Suprapubic skin (tissue), 4 donors: ENCODE results near the gene C2CD4C. TPM values are rescaled to one million over a fixed set of nuclear protein-coding genes. Genes with fewer than 3 reads are reported as not detected.
"Not testable (repeated sequence)": the region's sequence is repeated elsewhere in the genome, so short reads cannot be mapped to it uniquely, and the experiment has no call there.

ENCODE experiments used
- DNase-seq, 2 donors: peaks; one replicate each; pipeline ENCODE4 v3.0.0-alpha.2; 2019; ENCODE audit warnings: low spot score in 2 of 2
- H3K27ac ChIP-seq: fragments of 200-600 bp; sonication (generic); one replicate; pipeline ENCODE4 v1.5.1; 2019
- H3K27me3 ChIP-seq: fragments of 200-600 bp; sonication (generic); one replicate; pipeline ENCODE4 v1.5.1; 2019
- H3K36me3 ChIP-seq: fragments of 200-600 bp; sonication (generic); one replicate; pipeline ENCODE4 v1.5.1; 2019
- H3K4me1 ChIP-seq: fragments of 200-600 bp; sonication (generic); one replicate; pipeline ENCODE4 v1.5.1; 2019
- H3K4me3 ChIP-seq: fragments of 200-600 bp; sonication (generic); one replicate; pipeline ENCODE4 v1.5.1; 2019; ENCODE audit warnings: mild to moderate bottlenecking
- H3K9me3 ChIP-seq: fragments of 200-600 bp; sonication (generic); one replicate; pipeline ENCODE4 v1.5.1; 2019
- CTCF ChIP-seq, 2 donors: fragments of 200-600 bp in 1 of 2; fragments of 450-650 bp in 1 of 2; sonication (generic) in 1 of 2; IDR thresholded peaks; one replicate each; pipeline ENCODE4 v1.5.1; 2016 to 2019; ENCODE audit warnings: antibody characterized with exemption in 2 of 2, mild to moderate bottlenecking in 1 of 2, moderate library complexity in 1 of 2
- EP300 ChIP-seq: sonication (generic); formaldehyde crosslinking; IDR thresholded peaks from one replicate; pipeline ENCODE4 v1.6.1; 2017; ENCODE audit warnings: antibody characterized with exemption
- POLR2A ChIP-seq, 2 donors: fragments of 450-650 bp; IDR thresholded peaks; one replicate each; pipeline ENCODE4 v1.6.1; 2017; ENCODE audit warnings: antibody characterized with exemption in 2 of 2, mild to moderate bottlenecking in 2 of 2, moderate library complexity in 2 of 2
- POLR2AphosphoS5 ChIP-seq, 3 donors: sonication (generic); formaldehyde crosslinking; IDR thresholded peaks; one replicate each; pipeline ENCODE4 v1.6.1; 2017; ENCODE audit warnings: antibody characterized with exemption in 3 of 3
- WGBS: methylation state at CpG from one replicate; pipeline ENCODE4 v1.1.5; 2018; 5-methylcytosine and 5-hydroxymethylcytosine counted together
- total RNA-seq, 4 donors: library from RNA; depleted of rRNA; stranded (reverse); fragments of >200 nt; gene quantifications; one replicate each; pipeline ENCODE4 v1.1.0, GENCODE V29; 2016

Gene C2CD4C
- total RNA-seq, 4 donors from 2014 or later, result 0.13 to 2.3 (median 0.52) TPM

GRCh38 chr19:395467-395866 lies 13.5 kb downstream of the C2CD4C start:
- TF ChIP-seq EP300 (no peak), CTCF (IDR thresholded peaks at IDR 0.05) (no peak), POLR2AphosphoS5 (IDR thresholded peaks at IDR 0.05) (no peak), POLR2A (IDR thresholded peaks at IDR 0.05) (no peak)
- Histone ChIP-seq H3K27me3 (peaks cover 18% of the 10 kb centered on the region), H3K36me3 (no peaks in the 10 kb centered on the region), H3K27ac (no peak overlapping the region), H3K4me1 (no peaks in the 10 kb centered on the region), H3K9me3 (no peaks in the 10 kb centered on the region), H3K4me3 (no peak overlapping the region)
- no peak for DNase-seq
- 87% methylated on average over 5 of the region's 5 CpGs for WGBS

GRCh38 chr19:394857-395256 lies 14.1 kb downstream of the C2CD4C start:
- not testable (repeated sequence) for DNase-seq, H3K36me3 ChIP-seq, H3K9me3 ChIP-seq, H3K4me1 ChIP-seq, H3K4me3 ChIP-seq, H3K27ac ChIP-seq
- 100% methylated on average over 1 of the region's 1 CpG for WGBS
- H3K27me3 ChIP-seq, result peaks cover 18% of the 10 kb centered on the region

GRCh38 chr19:393560-393959 lies 15.4 kb downstream of the C2CD4C start:
- not testable (repeated sequence) for H3K27ac ChIP-seq, H3K9me3 ChIP-seq, H3K4me3 ChIP-seq, DNase-seq, H3K36me3 ChIP-seq, H3K4me1 ChIP-seq
- peaks cover 19% of the 10 kb centered on the region for H3K27me3 ChIP-seq

- TF ChIP-seq CTCF (IDR thresholded peaks at IDR 0.05), result no peak
- TF ChIP-seq POLR2A (IDR thresholded peaks at IDR 0.05), result no peak
- TF ChIP-seq EP300, result no peak
- no peak for TF ChIP-seq POLR2AphosphoS5 (IDR thresholded peaks at IDR 0.05)
- Histone ChIP-seq H3K4me1 (no peaks in the 10 kb centered on the region), H3K9me3 (no peaks in the 10 kb centered on the region), H3K36me3 (no peaks in the 10 kb centered on the region), H3K4me3 (no peak overlapping the region), H3K27me3 (peaks cover 18% of the 10 kb centered on the region), H3K27ac (no peak overlapping the region)
- peak in 1 of 2 donors; percentile 44 for DNase-seq
- WGBS, result 62% methylated on average over 9 of the region's 17 CpGs
Observed at GRCh38 chr19:392375-392970, 16.5 kb downstream of the C2CD4C start.

- H3K9me3 ChIP-seq, result no peaks in the 10 kb centered on the region
- WGBS, result 81% methylated on average over 27 of the region's 30 CpGs
Observed at GRCh38 chr19:391726-392374, 17.1 kb downstream of the C2CD4C start.

GRCh38 chr19:391207-391557 lies 17.8 kb downstream of the C2CD4C start:
- Histone ChIP-seq H3K9me3 (no peaks in the 10 kb centered on the region), H3K4me3 (no peak overlapping the region), H3K4me1 (no peaks in the 10 kb centered on the region), H3K36me3 (no peaks in the 10 kb centered on the region), H3K27ac (no peak overlapping the region), H3K27me3 (peaks cover 18% of the 10 kb centered on the region)
- TF ChIP-seq POLR2A (IDR thresholded peaks at IDR 0.05) (no peak), EP300 (no peak), CTCF (IDR thresholded peaks at IDR 0.05) (no peak)
- WGBS, result 88% methylated on average over 2 of the region's 2 CpGs
- DNase-seq, result no peak

More at GRCh38 chr19:391726-392374, 17.1 kb downstream of the C2CD4C start:
- Histone ChIP-seq H3K4me3 (no peak overlapping the region), H3K27ac (no peak overlapping the region), H3K27me3 (peaks cover 18% of the 10 kb centered on the region), H3K36me3 (no peaks in the 10 kb centered on the region), H3K4me1 (no peaks in the 10 kb centered on the region)
- TF ChIP-seq CTCF (IDR thresholded peaks at IDR 0.05) (no peak), POLR2A (IDR thresholded peaks at IDR 0.05) (no peak), POLR2AphosphoS5 (IDR thresholded peaks at IDR 0.05) (no peak), EP300 (no peak)
- DNase-seq, result peak in 1 of 2 donors; percentile 48
